CD4-positive, alpha-beta T cell (primary cell): ENCODE results near the gene OXTR. TPM values are rescaled to one million over a fixed set of nuclear protein-coding genes. Genes with fewer than 3 reads are reported as not detected.

Experiments
- ATAC-seq: fragments of 200-7000 bp; cut with Tn5 transposase; one replicate; pipeline ENCODE4 v1.10.0; 2022; ENCODE audit warnings: mild to moderate bottlenecking; ENCODE audit not compliant: poor library complexity
- CTCF ChIA-PET: fragments of 350-600 bp; sonication (Branson Sonifier 250); formaldehyde crosslinking; loops from one replicate; lab custom pipeline; 2021; ENCODE audit warnings: antibody characterized with exemption, inconsistent platforms; lab: Charles Lee
- POLR2A ChIA-PET: fragments of 350-600 bp; sonication (Branson Sonifier 250); formaldehyde crosslinking; loops from one replicate; lab custom pipeline; 2021; ENCODE audit warnings: antibody characterized with exemption, inconsistent platforms; lab: Charles Lee
- DNase-seq, 14 experiments: peaks; one replicate each; pipeline ENCODE4 v3.0.0-alpha.2; 2013 to 2020; ENCODE audit warnings: mixed read lengths in 2 of 14
- H3K27ac ChIP-seq, 2 donors: one replicate each; pipeline versions ENCODE4 v1.5.1 to v1.7.0; 2013; ENCODE audit warnings: low read length in 2 of 2, low read depth in 1 of 2, mild to moderate bottlenecking in 1 of 2
- H3K27me3 ChIP-seq, 2 experiments: 1 replicate in 1 of 2; 2 replicates in 1 of 2; pipeline versions ENCODE4 v1.6.1 to v1.7.0; 2013; ENCODE audit warnings: low read length in 2 of 2, control low read depth in 1 of 2, mild to moderate bottlenecking in 1 of 2, moderate library complexity in 1 of 2; ENCODE audit not compliant: insufficient read depth in 2 of 2, control insufficient read depth in 1 of 2
- H3K36me3 ChIP-seq: one replicate; pipeline ENCODE4 v1.6.1; 2013; ENCODE audit warnings: low read length, control low read depth; ENCODE audit not compliant: insufficient read depth
- H3K4me1 ChIP-seq: one replicate; pipeline ENCODE4 v1.6.1; 2013; ENCODE audit warnings: low read length, control low read depth; ENCODE audit not compliant: insufficient read depth
- H3K4me3 ChIP-seq: one replicate; pipeline ENCODE4 v1.5.1; 2013; ENCODE audit warnings: mild to moderate bottlenecking, low read length, moderate library complexity
- H3K9me3 ChIP-seq, 2 experiments: 1 replicate in 1 of 2; 2 replicates in 1 of 2; pipeline versions ENCODE4 v1.6.1 to v1.7.0; 2013; ENCODE audit warnings: low read length in 2 of 2, mild to moderate bottlenecking in 2 of 2, control low read depth in 1 of 2, moderate library complexity in 1 of 2; ENCODE audit not compliant: control insufficient read depth in 1 of 2, insufficient read depth in 1 of 2
- H3K27ac Mint-ChIP-seq: one replicate; pipeline ENCODE4 v1.8.0; 2020; ENCODE audit warnings: mixed read lengths
- H3K27me3 Mint-ChIP-seq: one replicate; pipeline ENCODE4 v1.8.0; 2021; ENCODE audit warnings: mixed read lengths
- H3K36me3 Mint-ChIP-seq: one replicate; pipeline ENCODE4 v1.8.0; 2021; ENCODE audit warnings: low read depth, mixed read lengths
- H3K4me1 Mint-ChIP-seq: one replicate; pipeline ENCODE4 v1.8.0; 2021; ENCODE audit warnings: low read depth, mixed read lengths
- H3K4me3 Mint-ChIP-seq: one replicate; pipeline ENCODE4 v1.8.0; 2020; ENCODE audit warnings: mild to moderate bottlenecking, mixed read lengths
- H3K9me3 Mint-ChIP-seq: one replicate; pipeline ENCODE4 v1.8.0; 2020; ENCODE audit warnings: mixed read lengths
- intact Hi-C, 2 experiments: fragments of 100-400 bp; cut with DNase I in 1 of 2; cut with micrococcal nuclease in 1 of 2; formaldehyde crosslinking; loops; one replicate each; pipeline versions ENCODE4 v1.15.1 to v1.9.0; 2023 to 2025; cut with DNase I, micrococcal nuclease
- total RNA-seq, 174 experiments: library from RNA in 2 of 174; stranded (reverse) in 2 of 174; gene quantifications; one replicate each; pipeline ENCODE4 v1.2.3 and lab custom pipeline; 2021 to 2026
- TF ChIP-seq, protein P1 (sequence below): fragments of 200-600 bp; IDR thresholded peaks from one replicate; pipeline ENCODE4 v1.8.0; 2022; ENCODE audit warnings: antibody characterized with exemption, mild to moderate bottlenecking

The OXTR gene
- total RNA-seq, 2 experiments from 2014 or later = 0.11 to 0.17 TPM

DNA sequence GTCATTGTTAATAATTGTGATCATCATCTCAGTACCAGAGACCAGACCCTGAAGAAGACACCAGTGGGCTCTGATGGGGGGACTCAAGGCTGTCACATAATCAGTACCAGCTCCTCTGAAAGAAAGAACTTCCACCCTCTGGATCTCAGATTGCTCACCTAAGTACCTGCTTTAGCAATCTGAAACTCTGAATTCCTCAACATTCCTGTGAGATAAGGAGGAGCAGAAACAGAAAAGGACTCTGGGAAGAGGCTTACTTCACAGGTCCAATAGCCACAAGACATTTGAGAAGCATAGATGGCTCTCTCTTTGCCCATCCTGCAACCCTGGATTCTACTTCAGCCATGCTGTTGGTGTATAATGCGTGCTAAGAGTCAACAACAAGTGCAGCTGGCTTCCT is 44.0 kb upstream of the OXTR start:
- peaks cover 4% of the 10 kb centered on the region for H3K36me3 Mint-ChIP-seq
- H3K27ac Mint-ChIP-seq = no peak overlapping the region
- Histone ChIP-seq H3K27ac (no peak overlapping the region), H3K27me3 (no peaks in the 10 kb centered on the region), H3K36me3 (no peaks in the 10 kb centered on the region), H3K4me1 (no peaks in the 10 kb centered on the region), H3K4me3 (no peak overlapping the region), H3K9me3 (no peaks in the 10 kb centered on the region)
- H3K4me3 Mint-ChIP-seq = no peak overlapping the region
- DNase-seq = no peak
- no peaks in the 10 kb centered on the region for H3K27me3 Mint-ChIP-seq
- peaks cover 14% of the 10 kb centered on the region for H3K9me3 Mint-ChIP-seq
- H3K4me1 Mint-ChIP-seq = no peaks in the 10 kb centered on the region
- intact Hi-C loops = no loop called here
- TF ChIP-seq, protein P1, sequence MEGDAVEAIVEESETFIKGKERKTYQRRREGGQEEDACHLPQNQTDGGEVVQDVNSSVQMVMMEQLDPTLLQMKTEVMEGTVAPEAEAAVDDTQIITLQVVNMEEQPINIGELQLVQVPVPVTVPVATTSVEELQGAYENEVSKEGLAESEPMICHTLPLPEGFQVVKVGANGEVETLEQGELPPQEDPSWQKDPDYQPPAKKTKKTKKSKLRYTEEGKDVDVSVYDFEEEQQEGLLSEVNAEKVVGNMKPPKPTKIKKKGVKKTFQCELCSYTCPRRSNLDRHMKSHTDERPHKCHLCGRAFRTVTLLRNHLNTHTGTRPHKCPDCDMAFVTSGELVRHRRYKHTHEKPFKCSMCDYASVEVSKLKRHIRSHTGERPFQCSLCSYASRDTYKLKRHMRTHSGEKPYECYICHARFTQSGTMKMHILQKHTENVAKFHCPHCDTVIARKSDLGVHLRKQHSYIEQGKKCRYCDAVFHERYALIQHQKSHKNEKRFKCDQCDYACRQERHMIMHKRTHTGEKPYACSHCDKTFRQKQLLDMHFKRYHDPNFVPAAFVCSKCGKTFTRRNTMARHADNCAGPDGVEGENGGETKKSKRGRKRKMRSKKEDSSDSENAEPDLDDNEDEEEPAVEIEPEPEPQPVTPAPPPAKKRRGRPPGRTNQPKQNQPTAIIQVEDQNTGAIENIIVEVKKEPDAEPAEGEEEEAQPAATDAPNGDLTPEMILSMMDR = no peak
- ChIA-PET POLR2A (no interaction called here), CTCF (no interaction called here)
- ATAC-seq = no peak

- Histone ChIP-seq H3K9me3 (no peaks in the 10 kb centered on the region), H3K4me1 (no peaks in the 10 kb centered on the region), H3K27me3 (no peaks in the 10 kb centered on the region), H3K36me3 (no peaks in the 10 kb centered on the region), H3K4me3 (no peak overlapping the region), H3K27ac (no peak overlapping the region)
- Mint-ChIP-seq H3K27me3 (no peaks in the 10 kb centered on the region), H3K4me3 (no peak overlapping the region), H3K36me3 (no peaks in the 10 kb centered on the region), H3K9me3 (peaks cover 3% of the 10 kb centered on the region), H3K4me1 (no peaks in the 10 kb centered on the region), H3K27ac (no peak overlapping the region)
- TF ChIP-seq, protein P1 = no peak
- no peak for DNase-seq
- ChIA-PET CTCF (no interaction called here), POLR2A (no interaction called here)
- no peak for ATAC-seq
- intact Hi-C loops = no loop called here
Measured at GRCh38 chr3:8810561-8810960, 41.1 kb upstream of the OXTR start.

DNA sequence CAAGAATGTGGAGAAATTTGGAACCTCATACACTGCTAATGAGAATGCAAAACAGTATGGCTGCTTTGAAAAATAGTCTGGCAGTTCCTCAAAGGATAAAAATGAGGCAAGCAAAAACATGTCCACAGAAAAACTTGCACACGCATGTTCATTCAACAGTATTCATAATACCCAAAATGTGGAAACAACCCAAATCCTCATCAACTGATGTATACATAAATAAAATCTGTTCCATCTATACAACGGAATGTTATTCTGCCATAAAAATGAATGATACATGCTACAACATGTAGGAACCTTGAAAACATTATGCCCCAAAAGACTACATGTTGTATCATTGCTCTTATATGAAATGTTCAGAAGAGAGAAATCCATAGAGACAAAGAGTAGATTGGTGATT is 36.4 kb upstream of the OXTR start:
- Histone ChIP-seq H3K27me3 (no peaks in the 10 kb centered on the region), H3K9me3 (no peaks in the 10 kb centered on the region), H3K36me3 (no peaks in the 10 kb centered on the region), H3K4me3 (no peak overlapping the region), H3K4me1 (no peaks in the 10 kb centered on the region), H3K27ac (no peak overlapping the region)
- Mint-ChIP-seq H3K9me3 (peaks cover 8% of the 10 kb centered on the region), H3K27me3 (no peaks in the 10 kb centered on the region), H3K27ac (no peak overlapping the region), H3K4me3 (no peak overlapping the region), H3K4me1 (no peaks in the 10 kb centered on the region), H3K36me3 (no peaks in the 10 kb centered on the region)
- ChIA-PET POLR2A (no interaction called here), CTCF (no interaction called here)
- TF ChIP-seq, protein P1 = no peak
- intact Hi-C loops = no loop called here
- ATAC-seq (no peak), DNase-seq (no peak)
